H9 (cell line): ENCODE data around the gene ARHGDIA. TPM values are rescaled to one million over a fixed set of nuclear protein-coding genes. Genes with fewer than 3 reads are reported as not detected.

Source experiments
- DNase-seq: peaks from one replicate; pipeline ENCODE4 v3.0.0-alpha.2; 2017
- H2AFZ ChIP-seq: one replicate; pipeline ENCODE4 v1.6.1; 2013; ENCODE audit warnings: mild to moderate bottlenecking, low read length, control low read depth, moderate library complexity
- H2AK5ac ChIP-seq: 2 replicates; pipeline ENCODE4 v1.6.1; 2013; ENCODE audit warnings: low read length, control low read depth, mixed read lengths; ENCODE audit not compliant: insufficient read length
- H2BK120ac ChIP-seq: one replicate; pipeline ENCODE4 v1.6.1; 2013; ENCODE audit warnings: low read depth, mild to moderate bottlenecking, low read length, control low read depth, inconsistent platforms; ENCODE audit not compliant: poor library complexity, severe bottlenecking
- H2BK12ac ChIP-seq: 2 replicates; pipeline ENCODE4 v1.6.1; 2013; ENCODE audit warnings: low read length, control low read depth, mixed read lengths, low read depth; ENCODE audit not compliant: insufficient read length
- H2BK15ac ChIP-seq: 2 replicates; pipeline ENCODE4 v1.6.1; 2013; ENCODE audit warnings: low read depth, low read length, control low read depth
- H2BK20ac ChIP-seq: one replicate; pipeline ENCODE4 v1.6.1; 2013; ENCODE audit warnings: low read depth, mild to moderate bottlenecking, low read length, control low read depth, inconsistent platforms; ENCODE audit not compliant: poor library complexity, severe bottlenecking
- H2BK5ac ChIP-seq: 2 replicates; pipeline ENCODE4 v1.6.1; 2013; ENCODE audit warnings: low read length, control low read depth, mixed read lengths; ENCODE audit not compliant: insufficient read length
- H3K14ac ChIP-seq: 2 replicates; pipeline ENCODE4 v1.6.1; 2013; ENCODE audit warnings: low read length, control low read depth; ENCODE audit not compliant: insufficient read depth
- H3K18ac ChIP-seq: 2 replicates; pipeline ENCODE4 v1.6.1; 2013; ENCODE audit warnings: low read depth, mild to moderate bottlenecking, mixed read lengths, low read length, control low read depth; ENCODE audit not compliant: insufficient read length
- H3K23ac ChIP-seq: 2 replicates; pipeline ENCODE4 v1.6.1; 2013; ENCODE audit warnings: low read length, control low read depth, mixed read lengths, low read depth; ENCODE audit not compliant: insufficient read length
- H3K23me2 ChIP-seq: 2 replicates; pipeline ENCODE4 v1.6.1; 2013; ENCODE audit warnings: low read depth, mild to moderate bottlenecking, mixed read lengths, low read length, control low read depth; ENCODE audit not compliant: insufficient read length, poor library complexity, severe bottlenecking
- H3K27ac ChIP-seq: 2 replicates; pipeline ENCODE4 v1.5.1; 2013; ENCODE audit warnings: low read length, control low read depth, mixed read lengths, low read depth; ENCODE audit not compliant: insufficient read length
- H3K27me3 ChIP-seq: 2 replicates; pipeline ENCODE4 v1.6.1; 2013; ENCODE audit warnings: low read length, control low read depth, inconsistent platforms; ENCODE audit not compliant: insufficient read depth
- H3K4ac ChIP-seq: 2 replicates; pipeline ENCODE4 v1.6.1; 2013; ENCODE audit warnings: low read depth, mild to moderate bottlenecking, control low read depth, inconsistent platforms, low read length, moderate library complexity
- H3K4me1 ChIP-seq: 2 replicates; pipeline ENCODE4 v1.6.1; 2013; ENCODE audit warnings: low read length, control low read depth, inconsistent platforms; ENCODE audit not compliant: insufficient read depth
- H3K4me2 ChIP-seq: 2 replicates; pipeline ENCODE4 v1.6.1; 2013; ENCODE audit warnings: low read length, control low read depth, mixed read lengths; ENCODE audit not compliant: insufficient read length, insufficient read depth
- H3K56ac ChIP-seq: 2 replicates; pipeline ENCODE4 v1.6.1; 2013; ENCODE audit warnings: low read depth, mild to moderate bottlenecking, mixed read lengths, low read length, control low read depth; ENCODE audit not compliant: insufficient read length
- H3K79me1 ChIP-seq: 2 replicates; pipeline ENCODE4 v1.6.1; 2013; ENCODE audit warnings: low read depth, mild to moderate bottlenecking, moderate library complexity, low read length, control low read depth, inconsistent platforms; ENCODE audit not compliant: insufficient read depth, poor library complexity, severe bottlenecking
- H3K79me2 ChIP-seq: 2 replicates; pipeline ENCODE4 v1.6.1; 2013; ENCODE audit warnings: low read length, control low read depth, inconsistent platforms; ENCODE audit not compliant: insufficient read depth
- H3K9ac ChIP-seq: 2 replicates; pipeline ENCODE4 v1.6.1; 2013; ENCODE audit warnings: low read length, control low read depth, mixed read lengths; ENCODE audit not compliant: insufficient read length; ENCODE audit errors: extremely low read depth
- H3K9me3 ChIP-seq: one replicate; pipeline ENCODE4 v1.6.1; 2013; ENCODE audit warnings: low read depth, low read length, inconsistent platforms; ENCODE audit not compliant: control insufficient read depth
- H3T11ph ChIP-seq: one replicate; pipeline ENCODE4 v1.6.1; 2013; ENCODE audit warnings: mild to moderate bottlenecking, low read length, control low read depth, inconsistent platforms
- H4K20me1 ChIP-seq: one replicate; pipeline ENCODE4 v1.6.1; 2013; ENCODE audit not compliant: control insufficient read depth, insufficient read length, insufficient read depth
- H4K5ac ChIP-seq: 2 replicates; pipeline ENCODE4 v1.6.1; 2013; ENCODE audit warnings: low read depth, mild to moderate bottlenecking, mixed read lengths, low read length, control low read depth; ENCODE audit not compliant: insufficient read length
- H4K8ac ChIP-seq: replicated peaks from 2 replicates; pipeline ENCODE4 v1.6.1; 2013; ENCODE audit warnings: low read length, control low read depth, mixed read lengths, low read depth; ENCODE audit not compliant: insufficient read length
- H4K91ac ChIP-seq: 2 replicates; pipeline ENCODE4 v1.6.1; 2013; ENCODE audit warnings: low read depth, mild to moderate bottlenecking, moderate library complexity, mixed read lengths, low read length, control low read depth; ENCODE audit not compliant: insufficient read length
- H3K27ac Mint-ChIP-seq, 3 experiments: 2 replicates in 2 of 3; 3 replicates in 1 of 3; pipeline ENCODE4 v1.8.0; 2020 to 2021; ENCODE audit warnings: mixed read lengths in 3 of 3, mild to moderate bottlenecking in 1 of 3, moderate library complexity in 1 of 3
- H3K27me3 Mint-ChIP-seq: 2 replicates; pipeline ENCODE4 v1.8.0; 2021; ENCODE audit warnings: low read depth, mild to moderate bottlenecking, moderate library complexity, mixed read lengths
- H3K36me3 Mint-ChIP-seq, 3 experiments: 2 replicates in 2 of 3; 3 replicates in 1 of 3; pipeline ENCODE4 v1.8.0; 2020 to 2021; ENCODE audit warnings: low read depth in 3 of 3, mixed read lengths in 3 of 3; ENCODE audit not compliant: insufficient read depth in 1 of 3
- H3K4me1 Mint-ChIP-seq, 2 experiments: 2 replicates each; pipeline ENCODE4 v1.8.0; 2020; ENCODE audit warnings: mixed read lengths in 2 of 2
- H3K4me3 Mint-ChIP-seq, 2 experiments: 2 replicates in 1 of 2; 3 replicates in 1 of 2; pipeline ENCODE4 v1.8.0; 2020 to 2021; ENCODE audit warnings: mild to moderate bottlenecking in 2 of 2, mixed read lengths in 2 of 2, moderate library complexity in 1 of 2
- H3K9me3 Mint-ChIP-seq, 2 experiments: 2 replicates in 1 of 2; 3 replicates in 1 of 2; pipeline ENCODE4 v1.8.0; 2020; ENCODE audit warnings: mild to moderate bottlenecking in 2 of 2, mixed read lengths in 2 of 2, moderate library complexity in 1 of 2
- WGBS: extraction: QIAGEN DNeasy Blood & Tissue Kit; methylation state at CpG from one replicate; pipeline ENCODE4 v1.1.7; 2013; ENCODE audit warnings: missing lambda C conversion rate, low lambda C conversion rate, mixed read lengths; ENCODE audit not compliant: insufficient read length; ENCODE audit errors: extremely low coverage; 5-methylcytosine and 5-hydroxymethylcytosine counted together
- total RNA-seq: library from RNA; stranded (reverse); gene quantifications from 2 replicates; pipeline ENCODE4 v1.2.1, GENCODE V29; 2021
- TF ChIP-seq, protein P1 (sequence below): fragments of 200-600 bp; sonication (generic); conservative IDR thresholded peaks from 3 replicates; pipeline ENCODE4 v1.8.0; 2021; ENCODE audit warnings: antibody characterized with exemption, mild to moderate bottlenecking

The ARHGDIA gene
- total RNA-seq, 1 experiment from 2014 or later, result 247 TPM

DNA sequence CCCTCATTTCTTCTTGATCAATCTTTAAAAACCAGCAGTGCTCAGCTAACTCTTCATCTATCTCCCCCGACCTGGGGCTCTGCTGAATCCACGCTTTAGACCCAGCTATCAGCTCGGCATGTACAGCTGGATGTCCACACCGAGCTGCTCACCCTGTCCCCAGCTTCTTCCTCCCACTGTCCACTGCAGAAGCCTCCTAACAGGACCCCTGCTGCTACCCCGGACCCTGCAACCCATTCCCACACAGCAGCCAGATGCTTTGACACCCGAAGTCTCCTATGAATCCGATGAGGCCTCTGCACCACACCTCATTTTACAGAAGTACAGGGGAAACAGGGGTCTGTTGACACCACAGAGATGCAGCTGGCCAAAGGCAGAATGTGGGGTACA is 53.4 kb downstream of the ARHGDIA start:
- no peaks in the 10 kb centered on the region for H3K27me3 ChIP-seq
- no peaks in the 10 kb centered on the region for H3K79me1 ChIP-seq
- TF ChIP-seq, protein P1, sequence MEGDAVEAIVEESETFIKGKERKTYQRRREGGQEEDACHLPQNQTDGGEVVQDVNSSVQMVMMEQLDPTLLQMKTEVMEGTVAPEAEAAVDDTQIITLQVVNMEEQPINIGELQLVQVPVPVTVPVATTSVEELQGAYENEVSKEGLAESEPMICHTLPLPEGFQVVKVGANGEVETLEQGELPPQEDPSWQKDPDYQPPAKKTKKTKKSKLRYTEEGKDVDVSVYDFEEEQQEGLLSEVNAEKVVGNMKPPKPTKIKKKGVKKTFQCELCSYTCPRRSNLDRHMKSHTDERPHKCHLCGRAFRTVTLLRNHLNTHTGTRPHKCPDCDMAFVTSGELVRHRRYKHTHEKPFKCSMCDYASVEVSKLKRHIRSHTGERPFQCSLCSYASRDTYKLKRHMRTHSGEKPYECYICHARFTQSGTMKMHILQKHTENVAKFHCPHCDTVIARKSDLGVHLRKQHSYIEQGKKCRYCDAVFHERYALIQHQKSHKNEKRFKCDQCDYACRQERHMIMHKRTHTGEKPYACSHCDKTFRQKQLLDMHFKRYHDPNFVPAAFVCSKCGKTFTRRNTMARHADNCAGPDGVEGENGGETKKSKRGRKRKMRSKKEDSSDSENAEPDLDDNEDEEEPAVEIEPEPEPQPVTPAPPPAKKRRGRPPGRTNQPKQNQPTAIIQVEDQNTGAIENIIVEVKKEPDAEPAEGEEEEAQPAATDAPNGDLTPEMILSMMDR, result no peak
- Mint-ChIP-seq H3K4me3 (0 out of 5 replicates have a peak overlapping the region, but pooled peaks of 1 of the 2 experiments have one; percentile 5), H3K4me1 (peaks cover 0 to 10% of the 10 kb centered on the region in 2 experiments; a peak in 1 of 4 replicates), H3K9me3 (no peaks in the 10 kb centered on the region; a peak in 2 of 5 replicates), H3K27me3 (peaks cover 10% of the 10 kb centered on the region), H3K36me3 (no peaks in the 10 kb centered on the region), H3K27ac (no peak overlapping the region; a peak in 2 of 7 replicates)
- no peak overlapping the region for H2BK120ac ChIP-seq
- no peaks in the 10 kb centered on the region for H3K79me2 ChIP-seq
- H3K4me2 ChIP-seq, result no peak overlapping the region
- no peak overlapping the region for H3K9ac ChIP-seq
- no peaks in the 10 kb centered on the region for H3K23me2 ChIP-seq
- H4K91ac ChIP-seq, result no peak overlapping the region
- no peak overlapping the region for H3K56ac ChIP-seq
- H4K20me1 ChIP-seq, result no peaks in the 10 kb centered on the region
- H3K9me3 ChIP-seq, result no peaks in the 10 kb centered on the region
- H2AK5ac ChIP-seq, result no peak overlapping the region
- no peak overlapping the region for H4K5ac ChIP-seq
- no peak overlapping the region for H2BK12ac ChIP-seq
- H3T11ph ChIP-seq, result no peak overlapping the region
- H2BK5ac ChIP-seq, result no peak overlapping the region
- WGBS, result no CpG with 5 or more reads among the region's 7 CpGs
- no peak overlapping the region for H3K4ac ChIP-seq
- H2BK15ac ChIP-seq, result no peak overlapping the region
- no peak overlapping the region for H3K27ac ChIP-seq
- no peak for DNase-seq
- H2AFZ ChIP-seq, result no peak overlapping the region
- no peak overlapping the region for H2BK20ac ChIP-seq
- H3K4me1 ChIP-seq, result no peaks in the 10 kb centered on the region; the same call in 1 of the 2 replicates
- no peak overlapping the region for H3K18ac ChIP-seq
- H3K23ac ChIP-seq, result no peak overlapping the region
- H4K8ac ChIP-seq, result no peak overlapping the region
- H3K14ac ChIP-seq, result no peak overlapping the region

Other genes with a start within 250 kb of the ARHGDIA start
- 103 and 104 TPM in 2 replicates for gene NPLOC4, start 234.2 kb downstream of the ARHGDIA start, total RNA-seq
- 1.2 and 1.4 TPM in 2 replicates for gene TSPAN10, start 234.1 kb downstream of the ARHGDIA start, total RNA-seq
- gene PDE6G, start 214.8 kb downstream of the ARHGDIA start, total RNA-seq, result 5.7 TPM in 2 replicates
- 20.2 and 25.0 TPM in 2 replicates for gene OXLD1, start 204.7 kb downstream of the ARHGDIA start, total RNA-seq
- 57.5 and 60.8 TPM in 2 replicates for gene CCDC137, start 204.6 kb downstream of the ARHGDIA start, total RNA-seq
- 55.4 and 58.6 TPM in 2 replicates for gene ARL16, start 187.5 kb downstream of the ARHGDIA start, total RNA-seq
- gene HGS, start 187.3 kb downstream of the ARHGDIA start, total RNA-seq, result 99.3 and 106 TPM in 2 replicates
- gene MRPL12, start 168.0 kb downstream of the ARHGDIA start, total RNA-seq, result 140 and 146 TPM in 2 replicates
- gene SLC25A10, start 159.1 kb downstream of the ARHGDIA start, total RNA-seq, result 28.1 and 30.9 TPM in 2 replicates
- gene GCGR, start 67.2 kb downstream of the ARHGDIA start, total RNA-seq, result 0.24 and 0.26 TPM in 2 replicates
- 117 and 118 TPM in 2 replicates for gene MCRIP1, start 38.0 kb downstream of the ARHGDIA start, total RNA-seq
- 0.15 and 0.22 TPM in 2 replicates for gene PPP1R27, start 36.3 kb downstream of the ARHGDIA start, total RNA-seq
- gene P4HB, start 10.8 kb downstream of the ARHGDIA start, total RNA-seq, result 364 and 366 TPM in 2 replicates
- 212 and 219 TPM in 2 replicates for gene ALYREF, start 20.2 kb upstream of the ARHGDIA start, total RNA-seq
- gene ANAPC11, start 20.4 kb upstream of the ARHGDIA start, total RNA-seq, result 197 and 208 TPM in 2 replicates
- 2.1 and 2.4 TPM in 2 replicates for gene NPB, start 30.9 kb upstream of the ARHGDIA start, total RNA-seq
- 24.5 and 24.9 TPM in 2 replicates for gene PCYT2, start 40.1 kb upstream of the ARHGDIA start, total RNA-seq
- 28.7 and 29.7 TPM in 2 replicates for gene SIRT7, start 46.8 kb upstream of the ARHGDIA start, total RNA-seq
- gene MAFG, start 56.4 kb upstream of the ARHGDIA start, total RNA-seq, result 31.4 and 33.7 TPM in 2 replicates
- 111 and 116 TPM in 2 replicates for gene PYCR1, start 66.0 kb upstream of the ARHGDIA start, total RNA-seq
- gene MYADML2, start 75.9 kb upstream of the ARHGDIA start, total RNA-seq, result 0.13 and 0.22 TPM in 2 replicates
- 2.0 and 2.1 TPM in 2 replicates for gene NOTUM, start 89.8 kb upstream of the ARHGDIA start, total RNA-seq
- gene ASPSCR1, start 106.3 kb upstream of the ARHGDIA start, total RNA-seq, result 50.9 and 53.1 TPM in 2 replicates
- 77.9 and 82.8 TPM in 2 replicates for gene CENPX, start 151.5 kb upstream of the ARHGDIA start, total RNA-seq
- 28.7 and 30.6 TPM in 2 replicates for gene LRRC45, start 152.0 kb upstream of the ARHGDIA start, total RNA-seq
- gene RAC3, start 160.3 kb upstream of the ARHGDIA start, total RNA-seq, result 84.8 and 85.8 TPM in 2 replicates
- 90.6 and 93.6 TPM in 2 replicates for gene DCXR, start 166.4 kb upstream of the ARHGDIA start, total RNA-seq
- gene RFNG, start 180.5 kb upstream of the ARHGDIA start, total RNA-seq, result 34.0 and 36.5 TPM in 2 replicates
- 164 TPM in 2 replicates for gene GPS1, start 180.6 kb upstream of the ARHGDIA start, total RNA-seq
- 103 and 104 TPM in 2 replicates for gene DUS1L, start 194.5 kb upstream of the ARHGDIA start, total RNA-seq
- 420 and 433 TPM in 2 replicates for gene FASN, start 226.9 kb upstream of the ARHGDIA start, total RNA-seq